ENCODE results near the gene EMILIN3. TPM values are rescaled to one million over a fixed set of nuclear protein-coding genes. Genes with fewer than 3 reads are reported as not detected.

The EMILIN3 gene
- total RNA-seq, 5 donors from 2014 or later (not counting 1 experiment from before 2014, with no cell fraction given) = not detected

DNA sequence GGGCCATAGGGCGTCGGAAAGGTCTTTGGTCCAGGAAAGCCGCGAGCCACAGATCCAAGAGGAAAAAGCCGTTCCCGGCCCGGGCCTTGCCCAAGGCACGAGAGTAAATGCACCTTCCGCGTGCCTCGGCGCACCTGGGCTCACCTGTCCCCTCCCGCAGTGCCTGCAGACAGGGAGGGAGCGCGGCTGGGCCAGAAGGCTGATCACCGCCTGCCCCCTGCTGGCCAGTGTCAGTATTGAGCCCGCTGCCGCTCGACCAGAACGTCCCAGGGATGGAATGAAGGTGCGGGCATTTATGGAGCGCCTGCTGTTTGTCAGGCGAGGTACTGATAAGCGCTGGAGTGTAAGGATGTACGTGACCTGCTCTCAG lies 26.7 kb downstream of the EMILIN3 start:
- Mint-ChIP-seq H3K4me1 (peaks cover 8 to 11% (median 10%) of the 10 kb centered on the region in 3 donors), H3K4me3 (peak overlapping the region; percentile 67 to 82 (median 73)), H3K36me3 (no peaks in the 10 kb centered on the region), H3K27ac (peak overlapping the region; percentile 24 to 46), H3K27me3 (peaks cover 6 to 11% of the 10 kb centered on the region in 2 donors), H3K9me3 (no peaks in the 10 kb centered on the region)
- Histone ChIP-seq H3K36me3 (ENCODE audit: control insufficient read depth in 2 of 2, extremely low read depth in 1 of 2, insufficient read depth in 1 of 2, low read length in 1 of 2) (no peaks in the 10 kb centered on the region), H3K27ac (ENCODE audit: low read length) (no peak overlapping the region), H3K9me3 (no peaks in the 10 kb centered on the region), H3K4me3 (ENCODE audit: control insufficient read depth in 1 of 2, extremely low read depth in 1 of 2, low read length in 1 of 2) (peak overlapping the region; percentile 22 to 57), H3K4me1 (ENCODE audit: control insufficient read depth in 1 of 2, extremely low read depth in 1 of 2, insufficient read depth in 2 of 2, low read length in 2 of 2) (peaks cover 4 to 14% of the 10 kb centered on the region in 2 experiments), H3K27me3 (replicated peaks in 1 of 2; ENCODE audit: control insufficient read depth in 2 of 2, extremely low read depth in 1 of 2, insufficient read depth in 2 of 2, low read length in 1 of 2) (peaks cover 5 to 16% of the 10 kb centered on the region in 2 experiments)
- POLR2A ChIA-PET = interaction anchor here in 1 of 2 donors (0.7 kb wide), 1 partner anchor 175 kb away, joined by 13 read pairs; no protein-coding TSS in a partner anchor
- peak; percentile 49 to 90 (median 78) for DNase-seq
- CTCF ChIA-PET = interaction anchor here (0.7 to 2.2 kb wide), 10 partner anchors 8 to 206 kb away, joined by 3 to 12 read pairs (median 4); no protein-coding TSS in a partner anchor
- 9% methylated on average over 19 of the region's 25 CpGs for WGBS (ENCODE audit: insufficient coverage)
- peak; percentile 90 to 94 (median 94) for ATAC-seq (replicated peaks in 1 of 4)

DNA sequence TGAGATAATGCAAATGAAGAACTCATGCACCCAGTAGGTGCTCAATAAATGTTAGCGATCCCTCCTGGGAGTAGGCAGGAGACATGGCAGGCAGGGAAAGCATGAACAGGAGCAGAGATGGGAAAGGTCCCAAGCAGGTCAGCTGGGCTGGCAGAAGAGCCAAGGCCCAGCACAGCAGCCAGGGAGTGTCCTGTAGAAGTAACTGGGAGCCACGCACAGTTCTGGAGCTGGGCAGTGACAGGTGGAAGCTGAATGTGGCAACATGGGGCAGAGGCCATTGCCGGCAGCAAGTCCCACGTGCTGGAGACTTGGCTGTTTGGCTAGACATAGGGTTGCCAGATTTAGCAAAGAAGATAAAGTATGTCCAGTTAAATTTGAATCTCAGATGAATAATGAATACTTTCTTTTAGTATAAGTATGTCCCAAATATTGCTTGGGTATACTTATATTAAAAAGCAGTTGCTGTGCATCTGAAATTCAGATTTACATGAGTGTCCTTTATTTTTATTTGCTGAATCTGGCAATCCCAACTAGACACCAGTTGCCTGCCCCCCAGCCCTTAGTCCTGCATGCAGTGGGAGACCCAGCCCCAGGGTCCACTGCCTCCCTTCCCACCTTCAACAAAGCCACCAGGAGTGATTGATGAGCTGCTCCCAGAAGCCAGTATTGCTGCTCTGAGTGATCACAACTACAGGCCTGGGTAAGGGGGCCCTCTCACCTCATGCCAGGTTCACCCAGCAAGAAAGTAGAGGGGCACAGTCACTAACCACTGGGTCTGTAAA lies 29.7 kb downstream of the EMILIN3 start:
- H3K27ac Mint-ChIP-seq = no peak overlapping the region
- no peaks in the 10 kb centered on the region for H3K9me3 ChIP-seq
- H3K36me3 Mint-ChIP-seq = no peaks in the 10 kb centered on the region
- H3K27me3 Mint-ChIP-seq = peaks cover 6 to 11% of the 10 kb centered on the region in 2 donors
- DNase-seq (no peak), ATAC-seq (replicated peaks in 1 of 4) (no peak)
- WGBS (ENCODE audit: insufficient coverage) = 97% methylated on average over 3 of the region's 4 CpGs
- CTCF ChIA-PET = interaction anchor here (0.6 to 1.2 kb wide), 3 partner anchors 202 to 379 kb away, joined by 3 to 7 read pairs (median 4); no protein-coding TSS in a partner anchor
- no peak overlapping the region for H3K4me3 ChIP-seq (ENCODE audit: control insufficient read depth in 1 of 2, extremely low read depth in 1 of 2, low read length in 1 of 2)
- H3K27me3 ChIP-seq (replicated peaks in 1 of 2; ENCODE audit: control insufficient read depth in 2 of 2, extremely low read depth in 1 of 2, insufficient read depth in 2 of 2, low read length in 1 of 2) = peaks cover 5 to 18% of the 10 kb centered on the region in 2 experiments
- H3K27ac ChIP-seq (ENCODE audit: low read length) = no peak overlapping the region
- POLR2A ChIA-PET = interaction anchor here in 1 of 2 donors (0.6 kb wide), 1 partner anchor 219 kb away, joined by 4 read pairs; no protein-coding TSS in a partner anchor
- no peaks in the 10 kb centered on the region for H3K9me3 Mint-ChIP-seq
- no peaks in the 10 kb centered on the region for H3K36me3 ChIP-seq (ENCODE audit: control insufficient read depth in 2 of 2, extremely low read depth in 1 of 2, insufficient read depth in 1 of 2, low read length in 1 of 2)
- peaks cover 4 to 14% of the 10 kb centered on the region in 2 experiments for H3K4me1 ChIP-seq (ENCODE audit: control insufficient read depth in 1 of 2, extremely low read depth in 1 of 2, insufficient read depth in 2 of 2, low read length in 2 of 2)
- H3K4me3 Mint-ChIP-seq = no peak overlapping the region
- peaks cover 8 to 11% (median 10%) of the 10 kb centered on the region in 3 donors for H3K4me1 Mint-ChIP-seq

DNA sequence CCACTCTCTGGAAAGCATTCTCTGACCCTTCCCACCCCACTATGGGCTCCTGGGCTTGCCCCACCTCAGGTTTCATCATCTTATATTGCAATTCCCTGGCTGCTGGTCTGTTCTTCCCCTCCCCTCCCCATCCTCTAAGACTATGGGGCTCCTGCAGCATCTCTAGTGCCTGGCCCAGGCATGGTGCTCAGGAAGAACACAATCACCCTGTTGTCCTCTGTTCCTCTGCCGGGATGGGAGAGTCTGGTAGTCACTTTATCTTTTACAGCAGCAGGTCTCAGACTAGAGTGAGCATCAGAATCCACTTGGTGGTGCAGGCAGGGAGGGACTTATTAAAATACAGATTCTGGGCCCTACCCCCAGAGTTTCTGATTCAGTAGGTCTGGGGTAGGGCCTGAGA lies 31.0 kb downstream of the EMILIN3 start:
- H3K36me3 ChIP-seq (ENCODE audit: control insufficient read depth in 2 of 2, extremely low read depth in 1 of 2, insufficient read depth in 1 of 2, low read length in 1 of 2) = no peaks in the 10 kb centered on the region
- Mint-ChIP-seq H3K4me1 (peaks cover 8 to 11% (median 10%) of the 10 kb centered on the region in 3 donors), H3K27ac (no peak overlapping the region), H3K4me3 (no peak overlapping the region), H3K27me3 (peaks cover 6 to 11% of the 10 kb centered on the region in 2 donors), H3K9me3 (no peaks in the 10 kb centered on the region), H3K36me3 (no peaks in the 10 kb centered on the region)
- ChIA-PET CTCF (interaction anchor here in 1 of 2 donors (0.7 kb wide), 1 partner anchor 31 kb away, joined by 5 read pairs; no protein-coding TSS in a partner anchor), POLR2A (interaction anchor here in 1 of 2 donors (0.7 kb wide), 1 partner anchor 9 kb away, joined by 3 read pairs; no protein-coding TSS in a partner anchor)
- 33% methylated on average over 1 of the region's 1 CpG for WGBS (ENCODE audit: insufficient coverage)
- H3K4me3 ChIP-seq (ENCODE audit: control insufficient read depth in 1 of 2, extremely low read depth in 1 of 2, low read length in 1 of 2) = no peak overlapping the region
- no peak overlapping the region for H3K27ac ChIP-seq (ENCODE audit: low read length)
- H3K9me3 ChIP-seq = no peaks in the 10 kb centered on the region
- peaks cover 4 to 11% of the 10 kb centered on the region in 2 experiments for H3K4me1 ChIP-seq (ENCODE audit: control insufficient read depth in 1 of 2, extremely low read depth in 1 of 2, insufficient read depth in 2 of 2, low read length in 2 of 2)
- ATAC-seq (replicated peaks in 1 of 4) (no peak), DNase-seq (no peak)
- peaks cover 5 to 18% of the 10 kb centered on the region in 2 experiments for H3K27me3 ChIP-seq (replicated peaks in 1 of 2; ENCODE audit: control insufficient read depth in 2 of 2, extremely low read depth in 1 of 2, insufficient read depth in 2 of 2, low read length in 1 of 2)

DNA sequence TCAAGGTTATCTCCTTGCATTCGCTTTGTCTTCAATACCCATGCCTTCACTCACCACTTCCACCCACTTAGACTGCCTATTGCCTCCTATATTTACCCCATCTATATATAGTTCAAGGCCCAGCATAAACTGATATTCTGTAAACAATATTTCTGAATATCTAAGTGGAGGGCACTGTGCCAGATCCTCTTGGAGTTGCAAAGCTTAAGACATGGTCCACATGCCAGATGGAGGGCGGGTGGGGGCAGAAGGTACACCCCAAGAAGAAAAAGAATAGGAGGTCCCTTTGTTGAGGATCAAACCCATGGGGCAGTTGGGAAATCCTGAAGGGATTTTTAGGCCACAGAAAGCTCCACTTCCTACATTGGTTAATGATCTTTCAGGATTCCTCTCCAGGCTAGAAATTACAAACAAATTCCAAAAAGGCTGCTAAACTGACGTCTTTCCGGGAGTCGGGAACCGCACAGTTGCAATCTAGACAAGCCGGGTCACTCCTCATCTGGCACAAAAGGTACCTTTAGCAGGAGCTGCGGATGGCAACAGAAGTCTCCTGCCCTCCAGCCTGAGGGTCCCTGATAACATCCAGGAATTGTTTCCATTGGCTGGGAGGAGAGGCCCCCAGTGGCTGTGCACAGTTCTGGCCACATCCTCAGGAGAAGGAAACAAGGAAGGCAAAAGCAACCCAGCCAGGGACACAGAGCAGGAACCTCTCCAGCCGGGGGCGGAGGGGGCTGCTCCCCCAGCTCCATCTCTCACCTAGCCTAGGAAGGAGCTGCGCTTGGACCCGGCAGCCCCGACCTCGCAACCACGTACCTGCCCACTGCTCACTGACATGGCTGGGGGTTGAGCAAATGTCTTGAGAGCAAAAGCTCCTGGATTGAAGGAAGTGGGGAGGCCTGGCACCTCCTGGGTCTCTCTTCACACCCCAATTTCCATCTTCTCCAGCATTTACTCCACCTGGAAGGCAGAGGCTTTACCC lies 31.9 kb downstream of the EMILIN3 start:
- peaks cover 4 to 9% (median 6%) of the 10 kb centered on the region in 3 donors for H3K4me1 Mint-ChIP-seq
- H3K4me1 ChIP-seq (ENCODE audit: control insufficient read depth in 1 of 2, extremely low read depth in 1 of 2, insufficient read depth in 2 of 2, low read length in 2 of 2) = peaks cover 0 to 7% of the 10 kb centered on the region in 2 experiments
- H3K4me3 ChIP-seq (ENCODE audit: control insufficient read depth in 1 of 2, extremely low read depth in 1 of 2, low read length in 1 of 2) = no peak overlapping the region
- H3K27ac ChIP-seq (ENCODE audit: low read length) = no peak overlapping the region
- 98% methylated on average over 7 of the region's 15 CpGs for WGBS (ENCODE audit: insufficient coverage)
- H3K9me3 Mint-ChIP-seq = no peaks in the 10 kb centered on the region
- no peak overlapping the region for H3K4me3 Mint-ChIP-seq
- no peak overlapping the region for H3K27ac Mint-ChIP-seq
- no peaks in the 10 kb centered on the region for H3K36me3 Mint-ChIP-seq
- ChIA-PET POLR2A (no interaction called here), CTCF (no interaction called here)
- H3K27me3 ChIP-seq (replicated peaks in 1 of 2; ENCODE audit: control insufficient read depth in 2 of 2, extremely low read depth in 1 of 2, insufficient read depth in 2 of 2, low read length in 1 of 2) = peaks cover 5 to 15% of the 10 kb centered on the region in 2 experiments
- no peak for ATAC-seq (replicated peaks in 1 of 4)
- H3K36me3 ChIP-seq (ENCODE audit: control insufficient read depth in 2 of 2, extremely low read depth in 1 of 2, insufficient read depth in 1 of 2, low read length in 1 of 2) = no peaks in the 10 kb centered on the region
- H3K27me3 Mint-ChIP-seq = peaks cover 6 to 11% of the 10 kb centered on the region in 2 donors
- H3K9me3 ChIP-seq = no peaks in the 10 kb centered on the region
- no peak for DNase-seq

DNA sequence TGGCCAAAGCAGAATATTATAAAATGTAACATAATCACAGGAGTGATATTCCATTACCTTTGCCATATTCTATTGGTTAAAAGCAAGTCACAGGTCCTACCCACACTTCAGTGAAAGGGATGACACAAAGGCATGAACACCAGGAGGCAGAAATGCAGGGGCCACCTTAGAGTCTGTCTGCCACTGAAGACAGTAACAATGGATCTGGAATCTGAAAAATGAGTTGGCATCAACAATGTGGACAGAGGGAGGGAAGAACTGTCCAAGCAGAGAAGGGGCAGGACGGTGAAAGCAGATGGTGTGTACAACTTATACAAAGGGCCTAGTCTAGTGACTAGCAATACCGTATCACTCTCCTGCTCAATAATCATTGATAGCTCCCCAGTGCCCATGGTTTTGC lies 32.6 kb downstream of the EMILIN3 start:
- H3K36me3 Mint-ChIP-seq = no peaks in the 10 kb centered on the region
- WGBS (ENCODE audit: insufficient coverage) = 96% methylated on average over 2 of the region's 2 CpGs
- H3K27me3 Mint-ChIP-seq = peaks cover 6 to 7% of the 10 kb centered on the region in 2 donors
- Histone ChIP-seq H3K4me3 (ENCODE audit: control insufficient read depth in 1 of 2, extremely low read depth in 1 of 2, low read length in 1 of 2) (no peak overlapping the region), H3K27ac (ENCODE audit: low read length) (no peak overlapping the region), H3K9me3 (no peaks in the 10 kb centered on the region), H3K4me1 (ENCODE audit: control insufficient read depth in 1 of 2, extremely low read depth in 1 of 2, insufficient read depth in 2 of 2, low read length in 2 of 2) (peaks cover 0 to 12% of the 10 kb centered on the region in 2 experiments), H3K36me3 (ENCODE audit: control insufficient read depth in 2 of 2, extremely low read depth in 1 of 2, insufficient read depth in 1 of 2, low read length in 1 of 2) (no peaks in the 10 kb centered on the region), H3K27me3 (replicated peaks in 1 of 2; ENCODE audit: control insufficient read depth in 2 of 2, extremely low read depth in 1 of 2, insufficient read depth in 2 of 2, low read length in 1 of 2) (peaks cover 2 to 11% of the 10 kb centered on the region in 2 experiments)
- POLR2A ChIA-PET = no interaction called here
- no peak for ATAC-seq (replicated peaks in 1 of 4)
- DNase-seq = no peak
- H3K9me3 Mint-ChIP-seq = no peaks in the 10 kb centered on the region
- CTCF ChIA-PET = no interaction called here
- no peak overlapping the region for H3K27ac Mint-ChIP-seq
- H3K4me1 Mint-ChIP-seq = peaks cover 8 to 14% (median 10%) of the 10 kb centered on the region in 3 donors
- no peak overlapping the region for H3K4me3 Mint-ChIP-seq

DNA sequence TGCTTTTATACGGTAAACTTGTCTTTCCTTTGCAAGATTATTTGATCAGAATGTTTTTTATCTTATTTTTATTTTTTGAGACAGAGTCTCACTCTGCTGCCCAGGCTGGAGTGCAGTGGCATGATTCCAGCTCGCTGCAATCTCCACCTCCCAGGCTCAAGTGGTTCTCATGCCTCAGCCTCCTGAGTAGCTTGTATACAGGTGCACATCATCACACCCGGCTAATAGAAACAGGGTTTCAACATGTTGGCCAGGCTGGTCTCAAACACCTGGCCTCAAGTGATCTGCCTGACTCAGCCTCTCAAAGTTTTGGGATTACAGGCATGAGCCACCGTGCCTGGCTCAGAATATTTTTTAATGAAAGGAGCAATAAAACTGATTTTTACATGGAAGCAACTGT lies 34.9 kb downstream of the EMILIN3 start:
- Histone ChIP-seq H3K9me3 (no peaks in the 10 kb centered on the region), H3K27ac (ENCODE audit: low read length) (no peak overlapping the region), H3K4me3 (ENCODE audit: control insufficient read depth in 1 of 2, extremely low read depth in 1 of 2, low read length in 1 of 2) (no peak overlapping the region), H3K36me3 (ENCODE audit: control insufficient read depth in 2 of 2, extremely low read depth in 1 of 2, insufficient read depth in 1 of 2, low read length in 1 of 2) (no peaks in the 10 kb centered on the region), H3K4me1 (ENCODE audit: control insufficient read depth in 1 of 2, extremely low read depth in 1 of 2, insufficient read depth in 2 of 2, low read length in 2 of 2) (peaks cover 0 to 12% of the 10 kb centered on the region in 2 experiments), H3K27me3 (replicated peaks in 1 of 2; ENCODE audit: control insufficient read depth in 2 of 2, extremely low read depth in 1 of 2, insufficient read depth in 2 of 2, low read length in 1 of 2) (peaks cover 0 to 5% of the 10 kb centered on the region in 2 experiments)
- CTCF ChIA-PET = no interaction called here
- no peaks in the 10 kb centered on the region for H3K9me3 Mint-ChIP-seq
- H3K4me3 Mint-ChIP-seq = no peak overlapping the region
- no peak for ATAC-seq (replicated peaks in 1 of 4)
- H3K4me1 Mint-ChIP-seq = peaks cover 10 to 17% (median 10%) of the 10 kb centered on the region in 3 donors
- H3K27ac Mint-ChIP-seq = no peak overlapping the region
- no peak for DNase-seq
- POLR2A ChIA-PET = no interaction called here
- H3K27me3 Mint-ChIP-seq = peaks cover 6 to 7% of the 10 kb centered on the region in 2 donors
- no peaks in the 10 kb centered on the region for H3K36me3 Mint-ChIP-seq
- WGBS (ENCODE audit: insufficient coverage) = 96% methylated on average over 3 of the region's 4 CpGs

All from T-cell (primary cell).